DMS153 (cell line): ENCODE measurements around the gene AQP12B.
"Not testable (repeated sequence)": the region's sequence is repeated elsewhere in the genome, so short reads cannot be mapped to it uniquely, and the experiment has no call there.

Source experiments
- DNase-seq: peaks from one replicate; lab custom pipeline; 2025; lab: John Stamatoyannopoulos, UW

Gene AQP12B

DNA sequence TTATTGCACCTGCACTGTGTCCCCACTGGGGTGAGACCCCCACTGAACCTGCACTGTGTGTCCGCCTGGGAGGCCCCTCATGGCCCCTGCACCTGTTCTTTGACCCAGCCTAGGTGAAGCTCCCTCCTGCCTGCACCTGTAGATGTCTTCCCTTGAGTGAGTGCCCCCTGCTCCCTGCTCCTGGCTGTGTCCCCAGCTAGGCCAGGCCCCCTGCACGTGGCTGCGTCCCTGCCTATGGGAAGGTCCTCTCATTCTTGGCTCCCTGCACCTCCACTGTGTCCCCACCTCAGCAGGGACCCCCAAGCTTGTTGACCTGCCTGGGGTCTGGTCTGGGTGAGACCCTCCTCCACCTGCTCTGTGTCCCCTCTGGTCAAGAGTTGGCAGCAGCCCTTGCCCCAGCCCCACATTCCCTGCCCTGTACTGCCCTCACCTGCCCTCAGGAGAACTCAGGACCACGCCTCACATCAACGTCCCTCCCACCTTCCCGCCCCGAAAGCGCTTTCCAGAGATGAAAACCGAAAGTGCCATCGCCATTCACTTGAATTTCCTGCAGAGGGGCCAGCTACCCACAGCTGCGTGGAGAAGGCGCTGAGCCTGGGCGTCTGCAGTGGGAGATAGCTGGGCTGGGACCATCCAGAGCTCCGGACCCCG is 769 bp upstream of the AQP12B start:
- DNase-seq, result not testable (repeated sequence)

DNA sequence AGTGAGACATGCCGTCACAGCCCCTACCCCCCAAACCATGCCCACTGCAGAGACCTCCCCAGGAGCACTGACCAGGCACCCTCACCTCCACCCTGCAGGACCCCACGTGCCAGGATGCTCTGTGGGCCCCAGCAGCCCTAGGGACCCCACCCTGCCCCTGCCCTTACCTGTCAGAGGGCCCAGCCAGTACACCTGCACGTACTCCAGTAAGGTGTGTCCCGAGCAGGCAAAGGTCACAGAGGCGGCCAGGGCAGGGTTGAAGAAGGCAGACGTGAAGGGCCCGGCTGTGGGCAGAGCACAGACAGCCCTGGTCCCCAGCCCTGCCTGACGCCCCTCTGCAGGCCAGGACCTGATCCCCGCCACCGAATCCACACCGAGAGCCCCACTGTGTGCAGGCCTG is 2.5 kb downstream of the AQP12B start:
- not testable (repeated sequence) for DNase-seq

DNA sequence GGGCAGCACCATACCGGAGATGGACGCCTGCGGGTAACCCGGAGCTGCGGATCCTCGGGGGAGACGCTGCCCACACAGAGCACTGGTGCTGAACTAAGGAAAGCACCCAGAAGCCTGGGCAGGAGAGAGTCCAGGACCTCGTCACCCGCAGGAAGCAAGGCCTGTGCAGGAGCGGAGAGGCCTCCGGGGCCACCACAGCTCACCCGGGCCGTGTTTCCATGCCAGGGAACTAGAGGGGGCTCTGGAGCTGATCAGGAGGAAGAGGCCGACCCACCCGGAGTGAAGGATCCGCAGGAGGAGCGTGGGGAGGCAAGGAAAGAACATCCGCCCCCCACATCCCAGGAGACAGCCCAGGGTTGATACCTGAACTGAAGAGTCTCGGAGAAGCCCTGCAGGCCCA is 3.8 kb downstream of the AQP12B start:
- not testable (repeated sequence) for DNase-seq

DNA sequence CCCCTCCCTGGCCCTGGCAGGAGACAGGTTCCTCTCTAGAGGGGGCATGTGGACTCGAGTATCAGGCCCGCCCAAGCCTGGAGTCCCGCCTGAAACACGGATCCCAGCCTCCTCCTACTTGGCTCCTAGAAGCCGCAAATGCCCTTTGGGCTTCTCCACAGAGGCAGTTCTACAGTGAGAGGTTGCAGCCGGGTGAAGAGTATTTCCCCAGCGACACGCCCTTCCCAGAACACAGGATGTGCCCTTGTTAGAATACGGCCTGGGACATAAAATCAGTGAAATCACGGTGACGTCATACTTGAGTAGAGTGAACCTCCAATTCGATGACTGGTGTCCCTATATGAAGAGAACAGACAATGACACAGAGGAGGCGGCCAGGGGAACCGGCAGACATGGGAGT is 4.6 kb downstream of the AQP12B start:
- not testable (repeated sequence) for DNase-seq

DNA sequence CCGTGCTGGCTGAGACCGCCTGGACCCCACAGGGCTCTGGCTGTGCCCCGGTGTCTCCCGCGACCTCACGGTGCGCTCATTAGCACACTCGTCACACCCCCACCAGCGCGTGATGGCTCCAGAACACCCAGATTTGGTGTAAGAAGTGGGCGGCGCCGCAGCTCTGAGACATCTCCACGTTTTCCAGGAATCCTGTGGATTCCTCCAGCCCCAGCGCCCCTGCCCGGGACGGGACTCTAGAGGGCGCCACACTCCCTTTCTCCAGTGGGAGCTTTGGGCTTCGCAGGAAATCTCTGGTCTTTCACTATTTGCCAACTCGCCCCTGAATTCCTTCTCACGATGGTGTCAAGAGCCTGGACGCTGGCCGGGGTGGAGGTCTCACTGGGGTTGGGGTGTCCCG is 7.3 kb downstream of the AQP12B start:
- not testable (repeated sequence) for DNase-seq

DNA sequence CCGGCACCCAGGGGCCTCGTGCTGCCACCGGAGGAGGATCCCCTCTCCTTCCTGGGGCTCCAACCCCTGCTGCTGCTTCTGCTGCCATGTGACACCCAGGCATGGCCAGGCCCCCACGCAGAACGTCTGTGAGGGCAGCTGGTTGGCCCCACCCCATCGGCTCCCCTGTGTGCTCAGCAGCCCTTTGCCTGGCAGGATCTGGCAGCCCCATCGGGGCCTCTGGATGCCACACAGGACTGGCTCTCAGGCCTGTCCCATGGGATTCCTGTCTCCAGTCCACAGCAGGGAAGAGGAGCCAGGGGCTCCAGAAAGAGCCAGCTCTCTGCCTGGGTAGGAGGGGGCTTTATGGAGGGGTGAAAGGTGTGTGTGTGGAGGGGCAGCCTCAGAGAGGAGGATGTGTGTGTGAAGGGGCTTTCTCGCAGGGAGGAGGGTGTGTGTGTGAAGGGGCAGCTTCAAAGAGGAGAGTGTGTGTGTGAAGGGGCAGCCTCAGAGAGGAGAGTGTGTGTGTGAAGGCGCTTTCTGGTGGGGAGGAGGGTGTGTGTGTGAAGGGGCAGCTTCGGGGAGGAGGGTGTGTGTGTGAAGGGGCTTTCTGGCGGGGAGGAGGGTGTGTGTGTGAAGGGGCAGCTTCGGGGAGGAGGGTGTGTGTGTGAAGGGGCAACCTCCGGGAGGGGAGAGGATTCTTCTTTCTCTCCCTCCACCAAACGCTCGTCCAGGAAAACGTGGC is 8.1 kb downstream of the AQP12B start:
- DNase-seq, result not testable (repeated sequence)

DNA sequence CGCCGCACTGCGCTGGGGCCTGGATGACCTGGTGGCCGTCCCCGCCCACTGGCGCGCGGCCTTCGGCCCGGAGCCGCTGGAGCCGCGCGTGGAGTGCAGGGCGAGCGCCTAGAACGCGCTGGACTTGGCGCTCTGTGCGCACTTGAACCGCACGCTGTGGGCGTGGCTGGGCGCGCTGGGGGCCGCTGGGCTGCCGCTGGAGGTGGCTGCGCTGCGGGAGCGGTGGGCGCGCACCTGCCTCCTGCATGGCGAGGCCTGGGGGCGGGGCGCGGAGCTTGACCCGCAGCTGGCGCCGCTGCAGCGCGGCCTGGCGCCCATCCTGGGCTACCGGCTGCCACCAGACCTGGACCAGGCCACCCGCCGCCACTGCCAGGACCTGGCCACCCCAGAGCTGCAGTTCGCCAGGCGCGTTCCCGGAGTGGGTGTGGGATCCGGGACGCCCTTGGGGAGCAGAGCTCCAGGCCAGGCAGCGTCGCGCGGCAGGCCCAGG is 9.9 kb downstream of the AQP12B start:
- DNase-seq, result no peak

DNA sequence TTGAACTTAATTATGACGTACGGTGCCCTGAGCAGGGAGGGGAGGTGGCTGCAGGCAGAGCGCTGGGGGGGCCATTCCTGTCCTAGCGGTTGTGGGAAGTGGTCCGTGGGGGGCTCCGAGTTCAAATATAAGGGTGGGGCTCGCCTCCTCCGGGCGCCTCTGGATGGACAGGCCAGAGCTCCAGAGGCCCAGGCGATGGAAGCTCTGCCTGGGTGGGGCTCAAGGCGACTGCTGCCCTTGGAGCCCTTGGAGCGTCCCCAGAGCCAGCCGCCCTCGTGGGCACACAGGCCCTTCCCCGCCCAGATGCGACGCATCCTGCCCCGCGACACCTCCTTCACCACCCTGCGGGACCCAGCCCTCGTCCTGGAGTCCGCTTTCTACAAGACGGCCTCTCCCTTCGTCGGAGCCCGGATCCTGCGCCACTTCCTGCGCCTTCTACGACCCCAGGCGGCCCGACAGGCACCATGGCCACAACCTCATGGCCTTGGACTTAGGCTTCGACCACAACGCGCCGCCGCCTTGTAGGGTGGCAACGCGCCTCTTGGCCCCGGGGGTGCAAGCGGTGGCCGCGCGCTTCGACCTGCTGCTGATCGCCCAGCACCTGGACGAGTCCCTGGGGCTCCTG is 10.5 kb downstream of the AQP12B start:
- no peak for DNase-seq

DNA sequence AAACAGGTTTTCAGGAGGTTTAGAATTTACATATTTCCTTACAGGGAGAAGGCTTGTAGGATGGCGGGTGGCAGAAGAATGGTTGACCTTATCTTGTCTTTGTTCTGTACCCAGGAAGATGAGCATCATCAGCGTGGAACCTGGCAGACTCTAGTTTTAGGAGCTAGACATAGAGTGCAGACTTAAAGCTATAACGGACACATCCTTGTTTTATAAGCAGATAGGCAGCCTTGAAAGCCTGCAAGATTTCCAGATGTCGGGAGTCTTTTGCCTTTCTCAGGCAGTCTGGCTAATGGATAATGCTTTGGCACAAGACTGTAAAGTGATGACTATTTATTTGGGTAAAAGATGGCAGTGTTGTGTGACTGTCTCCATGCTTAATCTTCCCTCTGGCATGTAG is 11.7 kb downstream of the AQP12B start:
- no peak for DNase-seq

DNA sequence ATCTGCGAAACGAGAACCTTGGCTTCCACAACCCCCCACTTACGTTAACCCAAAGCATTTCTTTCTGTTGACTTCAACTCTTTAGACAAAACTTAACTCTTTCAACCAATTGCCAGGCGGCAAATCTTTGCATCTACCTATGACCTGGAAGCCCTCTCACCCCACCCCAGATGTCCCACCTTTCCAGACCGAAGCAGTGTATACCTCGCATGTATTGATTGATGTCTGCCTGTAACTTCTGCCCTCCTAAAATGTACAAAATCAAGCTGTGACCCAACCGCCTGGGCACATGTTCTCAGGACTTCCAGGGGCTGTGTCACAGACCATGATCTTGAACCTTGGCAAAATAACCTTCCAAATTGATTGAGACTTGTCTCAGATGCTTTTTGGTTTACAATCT is 12.3 kb downstream of the AQP12B start:
- no peak for DNase-seq

DNA sequence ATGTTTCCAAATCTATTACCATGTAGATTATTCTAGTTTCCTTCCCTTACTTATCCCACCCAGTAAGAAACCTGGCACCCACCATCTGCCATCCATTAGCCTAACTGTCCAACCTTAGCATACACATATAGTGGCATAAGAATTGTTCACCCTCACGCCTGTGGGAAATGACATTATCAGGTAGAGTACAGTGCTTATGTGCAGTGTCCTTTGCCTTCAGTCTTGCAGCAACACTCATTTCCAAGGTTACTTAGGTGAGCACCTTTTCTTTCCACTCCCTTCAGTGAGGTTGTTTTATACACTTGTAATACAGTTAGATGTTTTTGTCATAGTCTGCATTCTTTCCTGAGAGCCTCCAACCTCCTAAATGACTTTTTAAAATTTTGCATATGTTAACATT is 18.1 kb downstream of the AQP12B start:
- DNase-seq, result no peak

DNA sequence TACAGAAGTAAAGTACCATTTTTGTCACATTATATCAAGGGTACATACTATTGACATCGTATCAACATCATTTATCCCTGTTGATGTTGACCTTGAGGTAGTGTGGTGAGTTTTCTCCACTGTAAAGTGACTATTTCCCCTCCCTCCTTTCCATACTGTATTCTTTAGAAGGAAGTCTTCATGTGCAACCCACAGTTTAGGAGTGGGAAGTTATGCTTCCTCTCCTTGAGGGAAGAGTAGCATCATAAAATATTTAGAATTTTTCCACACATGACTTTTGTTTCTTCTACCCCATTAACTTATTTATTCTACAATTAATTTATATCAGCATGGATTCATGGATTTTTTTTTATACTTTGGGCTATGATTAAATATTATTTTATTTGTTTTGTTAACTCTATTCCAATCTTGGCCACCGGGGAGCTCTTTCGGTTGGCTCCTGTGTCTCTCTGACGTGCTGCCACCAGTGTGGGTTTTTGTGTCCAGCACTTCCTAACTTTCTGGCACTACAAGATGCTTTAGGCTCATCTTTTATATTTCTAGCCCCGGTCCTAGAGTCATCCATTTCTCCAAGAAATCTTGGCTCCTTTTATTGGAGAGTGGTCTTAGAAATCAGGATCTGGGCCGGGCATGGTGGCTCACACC is 19.0 kb downstream of the AQP12B start:
- no peak for DNase-seq

DNA sequence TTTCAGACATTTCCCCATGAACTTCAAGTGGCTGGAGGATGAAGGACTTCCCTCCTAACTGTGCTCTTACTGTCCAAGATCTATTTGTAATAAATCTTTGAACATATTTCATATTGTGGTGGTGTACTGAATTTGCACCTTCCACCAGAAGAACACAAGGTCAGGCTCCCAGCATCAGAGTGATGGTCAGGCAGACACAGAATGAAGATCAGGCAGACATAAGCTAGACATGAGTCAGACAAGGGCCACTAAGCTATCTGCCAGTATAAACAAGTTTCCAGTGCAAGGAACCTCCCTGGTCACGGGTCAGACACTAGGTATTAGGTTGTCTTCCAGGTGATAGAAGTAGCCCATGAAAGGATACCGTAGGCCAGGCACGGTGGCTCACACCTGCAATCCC is 20.0 kb downstream of the AQP12B start:
- DNase-seq, result no peak

DNA sequence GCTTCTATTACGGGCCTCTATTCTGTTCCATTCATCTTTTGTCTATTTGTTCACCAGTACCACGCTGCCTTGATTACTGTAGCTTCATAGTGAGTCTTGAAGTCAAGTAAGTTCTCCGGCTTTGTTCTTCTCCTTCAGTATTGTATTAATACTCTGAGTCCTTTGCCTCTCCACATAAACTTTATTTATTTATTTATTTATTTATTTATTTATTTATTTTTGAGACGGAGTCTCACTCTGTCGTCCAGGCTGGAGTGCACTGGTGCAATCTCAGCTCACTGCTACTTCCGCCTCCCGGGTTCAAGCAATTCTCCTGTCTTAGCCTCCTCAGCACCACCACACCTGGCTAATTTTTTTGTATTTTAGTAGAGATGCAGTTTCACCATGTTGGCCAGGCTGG is 22.8 kb downstream of the AQP12B start:
- DNase-seq, result not testable (repeated sequence)

DNA sequence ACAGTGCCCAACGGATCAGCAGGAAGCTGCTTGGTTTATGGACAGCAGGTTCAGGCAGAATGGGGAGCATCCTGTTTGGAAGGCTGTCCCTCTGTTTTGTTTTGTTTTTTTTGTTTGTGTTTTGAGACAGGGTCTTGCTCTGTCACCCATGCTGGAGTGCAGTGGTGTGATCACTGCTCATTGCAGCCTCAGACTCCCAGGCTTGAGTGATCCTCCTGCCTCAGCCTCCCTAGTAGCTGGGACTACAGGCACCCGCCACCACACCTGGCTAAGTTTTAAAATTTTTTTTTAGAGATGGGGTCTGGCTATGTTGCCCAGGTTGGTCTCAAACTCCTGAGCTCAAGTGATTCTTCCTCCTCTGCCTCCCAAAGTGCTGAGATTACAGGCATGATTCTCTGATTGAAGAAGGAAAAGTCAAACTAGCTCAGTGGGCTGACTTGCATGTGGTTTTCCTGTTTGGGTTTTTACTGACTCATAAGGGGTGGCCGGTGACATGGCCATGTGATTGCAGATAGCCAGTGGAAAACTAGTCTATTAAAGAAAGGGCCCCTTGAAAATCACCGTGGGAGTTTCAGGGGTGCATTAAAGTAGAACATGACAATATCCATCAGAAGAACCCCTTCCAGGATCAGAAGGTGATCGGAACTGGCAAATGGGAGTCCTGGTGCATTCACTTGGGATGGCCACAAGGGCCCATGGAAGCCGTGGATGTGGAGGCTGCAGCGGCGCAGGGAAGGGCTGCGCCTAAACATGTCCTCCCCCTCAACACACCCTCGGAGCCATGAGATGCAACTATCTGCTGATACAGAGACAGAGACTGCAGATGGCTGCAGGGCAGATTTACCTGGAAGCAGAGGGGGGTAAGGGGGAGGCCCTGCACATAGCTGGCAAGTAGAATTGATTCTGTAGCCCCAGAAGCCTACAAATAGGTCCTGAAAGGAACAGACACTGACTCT is 26.5 kb downstream of the AQP12B start:
- no peak for DNase-seq

DNA sequence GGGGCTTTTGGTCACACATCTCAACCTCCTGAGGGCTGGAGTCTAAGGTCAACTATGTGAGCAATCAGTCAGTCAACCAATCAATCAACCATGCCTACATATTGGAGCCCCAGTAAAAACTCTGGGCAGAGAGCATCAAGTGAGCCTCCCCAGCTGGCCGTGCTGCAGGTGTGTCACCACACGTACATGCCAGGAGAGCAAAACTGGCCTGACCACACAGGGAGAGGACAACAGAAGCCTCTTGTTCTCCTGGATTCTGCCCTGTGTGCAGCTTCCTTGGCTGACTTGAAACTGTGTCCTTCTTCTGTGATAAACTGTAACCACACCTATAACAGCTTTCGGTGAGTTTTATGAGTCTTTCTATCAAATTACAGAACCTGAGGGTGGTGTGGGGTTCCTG is 31.5 kb downstream of the AQP12B start:
- no peak for DNase-seq

DNA sequence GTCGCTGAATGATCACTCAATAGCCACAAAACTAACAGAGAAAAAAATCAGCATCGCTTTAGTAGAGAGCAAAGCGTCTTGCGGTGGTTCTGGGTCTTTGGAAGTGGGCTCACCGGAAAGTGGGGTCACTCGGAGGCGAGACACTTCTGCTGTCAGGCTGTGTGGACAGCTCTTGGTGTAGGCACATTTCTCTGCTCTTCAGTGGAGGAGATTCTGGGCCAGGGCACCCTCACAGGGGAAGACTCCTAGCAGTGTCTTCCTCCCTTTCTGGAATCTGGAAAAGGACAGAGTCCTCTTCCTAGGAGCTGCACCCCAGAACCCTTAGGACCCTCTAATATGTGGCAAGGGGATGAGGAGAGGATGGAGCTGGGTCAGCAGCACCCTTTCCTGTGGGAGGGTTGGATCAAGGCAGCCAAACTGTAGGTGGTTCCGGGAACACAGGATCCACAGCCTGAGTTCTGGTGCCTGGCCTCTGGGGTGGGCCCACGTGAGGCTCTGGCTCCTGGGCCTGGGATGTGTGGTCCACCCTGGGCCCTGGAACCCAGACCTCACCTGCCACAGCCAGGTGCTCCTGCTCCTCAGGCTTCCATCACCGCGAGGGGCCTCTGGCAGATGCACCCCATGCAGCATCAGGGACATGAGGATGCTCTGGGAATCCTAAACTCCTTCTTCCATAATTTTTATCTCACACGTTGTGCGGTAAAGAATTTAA is 32.3 kb downstream of the AQP12B start:
- no peak for DNase-seq

DNA sequence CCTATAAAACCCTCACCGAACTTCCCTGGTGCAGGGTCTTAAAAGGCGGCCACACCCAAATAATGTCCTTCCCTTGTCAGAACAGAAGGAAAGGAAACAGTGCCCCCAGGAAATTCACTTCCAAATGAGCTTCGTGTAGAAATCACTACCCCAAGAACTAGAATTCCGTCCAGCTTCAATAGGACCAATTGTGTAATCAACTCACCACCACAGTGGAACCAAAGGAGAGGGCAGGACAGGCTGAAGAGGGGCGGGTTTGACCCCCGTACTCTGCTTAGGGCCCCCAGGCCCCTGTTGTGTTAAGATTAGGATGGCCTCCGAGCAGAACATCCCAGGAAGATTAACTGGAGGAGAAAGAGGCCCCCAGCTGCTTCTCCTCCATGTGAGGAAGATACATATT is 33.4 kb downstream of the AQP12B start:
- no peak for DNase-seq

DNA sequence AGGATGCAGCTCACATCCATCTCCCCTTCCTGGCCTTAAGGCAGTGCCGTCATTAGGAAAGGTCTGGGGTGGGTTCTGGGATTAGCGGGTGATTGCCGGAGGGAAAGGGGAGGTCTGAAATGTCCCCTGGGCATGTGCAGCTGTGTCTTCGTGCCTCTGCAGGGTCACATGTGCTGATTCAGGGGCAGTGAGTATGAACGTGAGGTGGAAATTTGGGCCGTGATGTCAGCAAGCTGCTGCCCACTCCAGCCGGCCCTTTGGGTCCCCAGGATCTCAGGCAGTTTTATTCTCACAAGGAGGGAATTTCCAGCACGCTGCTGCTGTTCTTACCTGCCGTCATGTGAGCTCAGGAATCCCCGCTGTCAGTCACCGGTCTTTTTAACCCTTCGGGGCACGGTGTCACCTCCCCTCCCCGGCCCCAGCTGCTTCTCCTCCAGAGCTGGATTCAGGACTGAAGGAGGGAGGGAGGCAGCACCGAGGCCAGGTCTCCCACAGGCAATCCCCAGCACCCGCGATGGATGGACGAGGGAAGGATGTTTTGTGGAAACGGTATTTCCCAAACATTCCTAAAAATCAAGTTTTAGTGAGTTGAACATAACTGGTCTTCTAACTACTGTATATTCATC is 33.9 kb downstream of the AQP12B start:
- no peak for DNase-seq

DNA sequence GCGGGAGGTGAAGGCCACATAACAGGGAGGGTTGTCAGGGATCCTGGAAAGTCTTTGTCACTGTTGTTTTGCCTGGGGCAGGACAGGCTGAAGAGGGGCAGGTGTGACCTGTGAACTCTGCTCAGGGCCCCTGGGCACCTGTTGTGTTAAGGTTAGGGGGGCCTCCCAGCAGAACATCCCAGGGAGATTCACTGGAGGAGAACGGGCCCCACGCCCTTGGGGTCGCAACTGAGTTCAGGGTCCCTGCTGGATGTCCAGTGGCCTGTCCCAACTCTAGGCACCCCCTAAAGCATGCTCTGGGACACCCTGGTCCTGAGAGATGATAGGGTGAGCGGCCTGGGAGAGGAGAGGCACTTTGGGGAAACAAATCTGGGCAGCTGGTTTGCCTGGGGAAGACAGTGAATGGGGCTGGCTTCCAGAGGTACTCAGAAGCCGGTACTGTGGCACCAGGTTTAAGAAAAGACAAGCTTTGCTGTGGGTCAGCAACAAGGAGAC is 34.5 kb downstream of the AQP12B start:
- no peak for DNase-seq
